ENCODE results near the gene ATAD5.

Gene ATAD5

GRCh38 chr17:30793282-30793977 is 38.3 kb upstream of the ATAD5 start:
- H3K27me3 ChIP-seq (replicated peaks; ENCODE audit: control insufficient read depth, insufficient read depth, low read length) = no peaks in the 10 kb centered on the region
- H3K4me3 ChIP-seq (replicated peaks; ENCODE audit: low read depth, low read length) = no peak overlapping the region
- no peak for DNase-seq (ENCODE audit: extremely low read depth, insufficient read length)
- H3K36me3 ChIP-seq (ENCODE audit: control insufficient read depth, insufficient read depth, low read length) = peaks cover 8% of the 10 kb centered on the region
- TF ChIP-seq, protein P1, sequence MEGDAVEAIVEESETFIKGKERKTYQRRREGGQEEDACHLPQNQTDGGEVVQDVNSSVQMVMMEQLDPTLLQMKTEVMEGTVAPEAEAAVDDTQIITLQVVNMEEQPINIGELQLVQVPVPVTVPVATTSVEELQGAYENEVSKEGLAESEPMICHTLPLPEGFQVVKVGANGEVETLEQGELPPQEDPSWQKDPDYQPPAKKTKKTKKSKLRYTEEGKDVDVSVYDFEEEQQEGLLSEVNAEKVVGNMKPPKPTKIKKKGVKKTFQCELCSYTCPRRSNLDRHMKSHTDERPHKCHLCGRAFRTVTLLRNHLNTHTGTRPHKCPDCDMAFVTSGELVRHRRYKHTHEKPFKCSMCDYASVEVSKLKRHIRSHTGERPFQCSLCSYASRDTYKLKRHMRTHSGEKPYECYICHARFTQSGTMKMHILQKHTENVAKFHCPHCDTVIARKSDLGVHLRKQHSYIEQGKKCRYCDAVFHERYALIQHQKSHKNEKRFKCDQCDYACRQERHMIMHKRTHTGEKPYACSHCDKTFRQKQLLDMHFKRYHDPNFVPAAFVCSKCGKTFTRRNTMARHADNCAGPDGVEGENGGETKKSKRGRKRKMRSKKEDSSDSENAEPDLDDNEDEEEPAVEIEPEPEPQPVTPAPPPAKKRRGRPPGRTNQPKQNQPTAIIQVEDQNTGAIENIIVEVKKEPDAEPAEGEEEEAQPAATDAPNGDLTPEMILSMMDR (IDR thresholded peaks at IDR 0.05; ENCODE audit: insufficient read depth, low read length, poor library complexity, severe bottlenecking) = no peak

- H3K4me3 ChIP-seq (replicated peaks; ENCODE audit: low read depth, low read length) = no peak overlapping the region
- H3K27me3 ChIP-seq (replicated peaks; ENCODE audit: control insufficient read depth, insufficient read depth, low read length) = no peaks in the 10 kb centered on the region
- TF ChIP-seq, protein P1 (IDR thresholded peaks at IDR 0.05; ENCODE audit: insufficient read depth, low read length, poor library complexity, severe bottlenecking) = no peak
- peaks cover 7% of the 10 kb centered on the region for H3K36me3 ChIP-seq (ENCODE audit: control insufficient read depth, insufficient read depth, low read length)
- DNase-seq (ENCODE audit: extremely low read depth, insufficient read length) = no peak
Measured at GRCh38 chr17:30794372-30794771, 37.4 kb upstream of the ATAD5 start.

- Histone ChIP-seq H3K27me3 (replicated peaks; ENCODE audit: control insufficient read depth, insufficient read depth, low read length) (no peaks in the 10 kb centered on the region), H3K4me3 (replicated peaks; ENCODE audit: low read depth, low read length) (no peak overlapping the region), H3K36me3 (ENCODE audit: control insufficient read depth, insufficient read depth, low read length) (peaks cover 5% of the 10 kb centered on the region)
- no peak for DNase-seq (ENCODE audit: extremely low read depth, insufficient read length)
- TF ChIP-seq, protein P1 (IDR thresholded peaks at IDR 0.05; ENCODE audit: insufficient read depth, low read length, poor library complexity, severe bottlenecking) = no peak
Measured at GRCh38 chr17:30796016-30796415, 35.8 kb upstream of the ATAD5 start.

- Histone ChIP-seq H3K4me3 (replicated peaks; ENCODE audit: low read depth, low read length) (no peak overlapping the region), H3K36me3 (ENCODE audit: control insufficient read depth, insufficient read depth, low read length) (peaks cover 5% of the 10 kb centered on the region), H3K27me3 (replicated peaks; ENCODE audit: control insufficient read depth, insufficient read depth, low read length) (no peaks in the 10 kb centered on the region)
- no peak for DNase-seq (ENCODE audit: extremely low read depth, insufficient read length)
- TF ChIP-seq, protein P1 (IDR thresholded peaks at IDR 0.05; ENCODE audit: insufficient read depth, low read length, poor library complexity, severe bottlenecking) = no peak
Measured at GRCh38 chr17:30801671-30802070, 30.1 kb upstream of the ATAD5 start.

GRCh38 chr17:30805944-30806456 is 25.8 kb upstream of the ATAD5 start:
- TF ChIP-seq, protein P1 (IDR thresholded peaks at IDR 0.05; ENCODE audit: insufficient read depth, low read length, poor library complexity, severe bottlenecking) = peak; percentile 19
- Histone ChIP-seq H3K4me3 (replicated peaks; ENCODE audit: low read depth, low read length) (no peak overlapping the region), H3K27me3 (replicated peaks; ENCODE audit: control insufficient read depth, insufficient read depth, low read length) (no peaks in the 10 kb centered on the region), H3K36me3 (ENCODE audit: control insufficient read depth, insufficient read depth, low read length) (peaks cover 5% of the 10 kb centered on the region)
- no peak for DNase-seq (ENCODE audit: extremely low read depth, insufficient read length)
